Vagina (tissue), 2 donors: Measurements from ENCODE around the gene RFX8.

Source experiments
- POLR2AphosphoS5 ChIP-seq, 2 donors: sonication (generic); formaldehyde crosslinking; IDR thresholded peaks; one replicate each; pipeline ENCODE4 v1.9.0; 2017; ENCODE audit warnings: antibody characterized with exemption in 2 of 2, mild to moderate bottlenecking in 2 of 2, low read depth in 1 of 2; ENCODE audit not compliant: insufficient read depth in 1 of 2
- TF ChIP-seq, protein P1 (sequence below), 3 experiments: fragments of 450-650 bp in 2 of 3; fragments of 200-600 bp in 1 of 3; sonication (generic) in 1 of 3; IDR thresholded peaks; one replicate each; pipeline ENCODE4 v1.5.1; 2017 to 2019; ENCODE audit warnings: antibody characterized with exemption in 3 of 3, mild to moderate bottlenecking in 2 of 3, moderate library complexity in 2 of 3

- TF ChIP-seq, protein P1, sequence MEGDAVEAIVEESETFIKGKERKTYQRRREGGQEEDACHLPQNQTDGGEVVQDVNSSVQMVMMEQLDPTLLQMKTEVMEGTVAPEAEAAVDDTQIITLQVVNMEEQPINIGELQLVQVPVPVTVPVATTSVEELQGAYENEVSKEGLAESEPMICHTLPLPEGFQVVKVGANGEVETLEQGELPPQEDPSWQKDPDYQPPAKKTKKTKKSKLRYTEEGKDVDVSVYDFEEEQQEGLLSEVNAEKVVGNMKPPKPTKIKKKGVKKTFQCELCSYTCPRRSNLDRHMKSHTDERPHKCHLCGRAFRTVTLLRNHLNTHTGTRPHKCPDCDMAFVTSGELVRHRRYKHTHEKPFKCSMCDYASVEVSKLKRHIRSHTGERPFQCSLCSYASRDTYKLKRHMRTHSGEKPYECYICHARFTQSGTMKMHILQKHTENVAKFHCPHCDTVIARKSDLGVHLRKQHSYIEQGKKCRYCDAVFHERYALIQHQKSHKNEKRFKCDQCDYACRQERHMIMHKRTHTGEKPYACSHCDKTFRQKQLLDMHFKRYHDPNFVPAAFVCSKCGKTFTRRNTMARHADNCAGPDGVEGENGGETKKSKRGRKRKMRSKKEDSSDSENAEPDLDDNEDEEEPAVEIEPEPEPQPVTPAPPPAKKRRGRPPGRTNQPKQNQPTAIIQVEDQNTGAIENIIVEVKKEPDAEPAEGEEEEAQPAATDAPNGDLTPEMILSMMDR (IDR thresholded peaks at IDR 0.05): no peak
- no peak for TF ChIP-seq POLR2AphosphoS5 (IDR thresholded peaks at IDR 0.05; ENCODE audit: insufficient read depth in 1 of 2, low read depth in 1 of 2)
Measured at GRCh38 chr2:101409699-101410098, 65.2 kb downstream of the RFX8 start.
